BE2C (cell line): Measurements from ENCODE around the gene NRAP.
"Not testable (repeated sequence)": the region's sequence is repeated elsewhere in the genome, so short reads cannot be mapped to it uniquely, and the experiment has no call there.

Experiments used
- DNase-seq: peaks from one replicate; pipeline ENCODE4 v3.0.0-alpha.2; 2020
- H3K27me3 ChIP-seq: fragments of 250-450 bp; sonication (Bioruptor Pico); 2 replicates; pipeline ENCODE4 v1.5.1; 2020; ENCODE audit warnings: mild to moderate bottlenecking
- H3K36me3 ChIP-seq: fragments of 250-450 bp; sonication (Bioruptor Pico); 2 replicates; pipeline ENCODE4 v1.5.1; 2020; ENCODE audit warnings: mild to moderate bottlenecking
- H3K4me1 ChIP-seq: fragments of 250-450 bp; sonication (Bioruptor Pico); 2 replicates; pipeline ENCODE4 v1.5.1; 2020
- H3K4me3 ChIP-seq: 2 replicates; pipeline ENCODE4 v1.5.1; 2011; ENCODE audit warnings: low read depth, low read length
- H3K9me3 ChIP-seq: fragments of 250-450 bp; sonication (Bioruptor Pico); 2 replicates; pipeline ENCODE4 v1.5.1; 2020
- CTCF ChIP-seq: IDR thresholded peaks from 2 replicates; pipeline ENCODE4 v1.5.1; 2012; ENCODE audit warnings: mild to moderate bottlenecking, low read depth, low read length

NRAP gene

GRCh38 chr10:113663142-113663541 is 699 bp downstream of the NRAP start:
- Histone ChIP-seq H3K27me3 (no peaks in the 10 kb centered on the region), H3K9me3 (no peaks in the 10 kb centered on the region), H3K4me1 (no peaks in the 10 kb centered on the region), H3K4me3 (no peak overlapping the region), H3K36me3 (no peaks in the 10 kb centered on the region)
- no peak for DNase-seq
- no peak for TF ChIP-seq CTCF

GRCh38 chr10:113661332-113661731 is 2.5 kb downstream of the NRAP start:
- no peak for TF ChIP-seq CTCF
- no peak for DNase-seq

GRCh38 chr10:113657544-113657943 is 6.3 kb downstream of the NRAP start:
- no peak for TF ChIP-seq CTCF

More at GRCh38 chr10:113661332-113661731, 2.5 kb downstream of the NRAP start:
- Histone ChIP-seq H3K36me3 (no peaks in the 10 kb centered on the region), H3K4me1 (no peaks in the 10 kb centered on the region), H3K27me3 (no peaks in the 10 kb centered on the region), H3K4me3 (no peak overlapping the region), H3K9me3 (no peaks in the 10 kb centered on the region)

GRCh38 chr10:113656896-113657295 is 6.9 kb downstream of the NRAP start:
- no peaks in the 10 kb centered on the region for H3K4me1 ChIP-seq
- H3K9me3 ChIP-seq = no peaks in the 10 kb centered on the region
- H3K4me3 ChIP-seq = no peak overlapping the region
- no peak for DNase-seq
- H3K36me3 ChIP-seq = no peaks in the 10 kb centered on the region
- TF ChIP-seq CTCF = no peak
- 0 out of 2 replicates have a peak, but pooled peaks cover 5% of the 10 kb centered on the region for H3K27me3 ChIP-seq

More at GRCh38 chr10:113657544-113657943, 6.3 kb downstream of the NRAP start:
- Histone ChIP-seq H3K4me3 (no peak overlapping the region), H3K4me1 (no peaks in the 10 kb centered on the region), H3K27me3 (0 out of 2 replicates have a peak, but pooled peaks cover 5% of the 10 kb centered on the region), H3K9me3 (no peaks in the 10 kb centered on the region), H3K36me3 (no peaks in the 10 kb centered on the region)
- DNase-seq = no peak

GRCh38 chr10:113652456-113652855 is 11.4 kb downstream of the NRAP start:
- not testable (repeated sequence) for DNase-seq, H3K9me3 ChIP-seq, H3K27me3 ChIP-seq, H3K4me1 ChIP-seq, H3K4me3 ChIP-seq, H3K36me3 ChIP-seq

GRCh38 chr10:113651898-113652297 is 11.9 kb downstream of the NRAP start:
- no peaks in the 10 kb centered on the region for H3K36me3 ChIP-seq
- no peak overlapping the region for H3K4me3 ChIP-seq
- no peaks in the 10 kb centered on the region for H3K4me1 ChIP-seq
- DNase-seq = no peak
- no peaks in the 10 kb centered on the region for H3K9me3 ChIP-seq
- 0 out of 2 replicates have a peak, but pooled peaks cover 5% of the 10 kb centered on the region for H3K27me3 ChIP-seq
- TF ChIP-seq CTCF = no peak

GRCh38 chr10:113651021-113651420 is 12.8 kb downstream of the NRAP start:
- H3K27me3 ChIP-seq = 0 out of 2 replicates have a peak, but pooled peaks cover 5% of the 10 kb centered on the region
- no peak for TF ChIP-seq CTCF

More at GRCh38 chr10:113651021-113651420, 12.8 kb downstream of the NRAP start:
- no peaks in the 10 kb centered on the region for H3K9me3 ChIP-seq
- no peaks in the 10 kb centered on the region for H3K36me3 ChIP-seq
- H3K4me1 ChIP-seq = no peaks in the 10 kb centered on the region
- H3K4me3 ChIP-seq = no peak overlapping the region
- no peak for DNase-seq
